Caco-2 (cell line): ENCODE measurements around the gene GSKIP. TPM values are rescaled to one million over a fixed set of nuclear protein-coding genes. Genes with fewer than 3 reads are reported as not detected.

ENCODE experiments used
- total RNA-seq: library from RNA; stranded (reverse); gene quantifications from 2 replicates; pipeline ENCODE4 v1.2.3, GENCODE V29; 2022

GSKIP gene
- total RNA-seq, 1 experiment from 2014 or later: 24.1 TPM

Other genes starting within 250 kb of the GSKIP start
- gene BDKRB2, start 158.7 kb upstream of the GSKIP start, total RNA-seq: 1.4 and 2.0 TPM in 2 replicates
- gene BDKRB1, start 107.3 kb upstream of the GSKIP start, total RNA-seq: 0.18 TPM in 1 of 2 replicates, not detected in the other
- gene ATG2B, start 185 bp upstream of the GSKIP start, total RNA-seq: 16.6 and 19.4 TPM in 2 replicates
- 0.49 and 0.68 TPM in 2 replicates for gene AK7, start 28.6 kb downstream of the GSKIP start, total RNA-seq
- 204 and 207 TPM in 2 replicates for gene PAPOLA, start 138.9 kb downstream of the GSKIP start, total RNA-seq